ENCODE data around the gene SEMA5A. TPM values are rescaled to one million over a fixed set of nuclear protein-coding genes. Genes with fewer than 3 reads are reported as not detected.

The SEMA5A gene
- total and polyA plus RNA-seq, 2 of the 13 experiments (the other 11 are each of a cell fraction or from before 2014, with no cell fraction given), result 0.01 TPM; not detected in 1

- CTCF ChIA-PET (ENCODE audit: low intra/inter-chr PET ratio, low total read pairs), result no interaction called here
- no peak overlapping the region for H3K27ac ChIP-seq (ENCODE audit: extremely low read length, insufficient read depth, low read length)
- intact Hi-C loops (cut with micrococcal nuclease; ENCODE audit: unreplicated experiment), result no loop called here
- no peaks in the 10 kb centered on the region for H3K4me1 ChIP-seq (ENCODE audit: insufficient read depth, low read length)
- 7% methylated on average over 2 of the region's 2 CpGs for WGBS (ENCODE audit: low lambda C conversion rate)
- H3K9me3 ChIP-seq (ENCODE audit: low read length), result peaks cover 37% of the 10 kb centered on the region; the same call in 1 of the 2 replicates
- no peaks in the 10 kb centered on the region for H3K79me2 ChIP-seq (ENCODE audit: insufficient read depth, low read length)
- no peak overlapping the region for H3K4me2 ChIP-seq (ENCODE audit: low read depth, low read length)
- POLR2A ChIA-PET, result no interaction called here
- no peak overlapping the region for H3K4me3 ChIP-seq (replicated peaks in 1 of 3; ENCODE audit: insufficient read depth in 1 of 3, low read depth in 2 of 3, low read length in 3 of 3)
- FAIRE-seq (no peak), ATAC-seq (no peak), DNase-seq (ENCODE audit: low spot score) (no peak)
- H3K36me3 ChIP-seq (replicated peaks in 1 of 2; ENCODE audit: control insufficient read depth in 1 of 2, insufficient read depth in 2 of 2, low read length in 2 of 2), result no peaks in the 10 kb centered on the region
- H3K9ac ChIP-seq (ENCODE audit: insufficient read depth, low read depth, low read length), result no peak overlapping the region
- in situ Hi-C loops (cut with HindIII; ENCODE audit: extremely low pct_ligation_motif_present, low pct_unique_long_range_greater_than_20kb), result no loop called here
- TF ChIP-seq ZNF468 (CRISPR knock-in tag; IDR thresholded peaks at IDR 0.05) (no peak), FIP1L1 (IDR thresholded peaks at IDR 0.05; ENCODE audit: borderline replicate concordance, insufficient read depth, low read depth, low read length) (no peak), SKI (IDR thresholded peaks at IDR 0.05; ENCODE audit: partially characterized antibody) (no peak), MXI1 (IDR thresholded peaks at IDR 0.05; ENCODE audit: borderline replicate concordance, low read depth, low read length) (no peak), HINFP (CRISPR knock-in tag; IDR thresholded peaks at IDR 0.05; ENCODE audit: low read depth) (no peak), HES4 (CRISPR knock-in tag; IDR thresholded peaks at IDR 0.05; ENCODE audit: borderline replicate concordance) (no peak), ZNF30 (CRISPR knock-in tag; IDR thresholded peaks at IDR 0.05) (no peak), GLMP (CRISPR knock-in tag; IDR thresholded peaks at IDR 0.05; ENCODE audit: borderline replicate concordance) (no peak), BORCS8-MEF2B (CRISPR knock-in tag; IDR thresholded peaks at IDR 0.05) (no peak), RELA (CRISPR knock-in tag; IDR thresholded peaks at IDR 0.05) (no peak), RFXAP (CRISPR knock-in tag; IDR thresholded peaks at IDR 0.05; ENCODE audit: borderline replicate concordance) (no peak), ZFAT (CRISPR knock-in tag; conservative IDR thresholded peaks at IDR 0.05) (no peak), ZNF678 (CRISPR knock-in tag; IDR thresholded peaks at IDR 0.05) (no peak), GATA4 (IDR thresholded peaks at IDR 0.05; ENCODE audit: borderline replicate concordance, low read depth) (no peak), DMAP1 (CRISPR knock-in tag; IDR thresholded peaks at IDR 0.05) (no peak), FOSL1 (CRISPR knock-in tag; IDR thresholded peaks at IDR 0.05; ENCODE audit: borderline replicate concordance) (no peak), HDAC1 (CRISPR knock-in tag; IDR thresholded peaks at IDR 0.05) (no peak), ZSCAN22 (CRISPR knock-in tag; IDR thresholded peaks at IDR 0.05) (no peak), KAT8 (CRISPR knock-in tag; IDR thresholded peaks at IDR 0.05) (no peak), ARNT (IDR thresholded peaks at IDR 0.05) (no peak)
- no peaks in the 10 kb centered on the region for H4K20me1 ChIP-seq (ENCODE audit: insufficient read depth, low read length)
- no peaks in the 10 kb centered on the region for H3K27me3 ChIP-seq (ENCODE audit: control insufficient read depth in 1 of 2, insufficient read depth in 2 of 2, low read length in 2 of 2)
- BruUV-seq (replicated peaks), result no TSS peak
- H2AFZ ChIP-seq (ENCODE audit: low read length), result no peak overlapping the region
Observed at GRCh38 chr5:9126490-9126889, 419.4 kb downstream of the SEMA5A start.
